SK-N-SH (cell line): ENCODE results near the gene TLN1.

Experiments
- CHD2 ChIP-seq: fragments of 150-350 bp; IDR thresholded peaks from 2 replicates; pipeline ENCODE4 v1.6.1; 2018; ENCODE audit warnings: low read length; ENCODE audit not compliant: partially characterized antibody
- FOXM1 ChIP-seq: IDR thresholded peaks from 2 replicates; pipeline ENCODE4 v1.4.0; 2012; ENCODE audit warnings: low read depth, mild to moderate bottlenecking
- MAX ChIP-seq: IDR thresholded peaks from 2 replicates; pipeline ENCODE4 v1.4.0; 2012; ENCODE audit warnings: low read depth
- PBX3 ChIP-seq: IDR thresholded peaks from 2 replicates; pipeline ENCODE4; 2012
- POLR2AphosphoS5 ChIP-seq: IDR thresholded peaks from 2 replicates; pipeline ENCODE4 v1.6.1; 2012; ENCODE audit warnings: low read depth, low read length

DNA sequence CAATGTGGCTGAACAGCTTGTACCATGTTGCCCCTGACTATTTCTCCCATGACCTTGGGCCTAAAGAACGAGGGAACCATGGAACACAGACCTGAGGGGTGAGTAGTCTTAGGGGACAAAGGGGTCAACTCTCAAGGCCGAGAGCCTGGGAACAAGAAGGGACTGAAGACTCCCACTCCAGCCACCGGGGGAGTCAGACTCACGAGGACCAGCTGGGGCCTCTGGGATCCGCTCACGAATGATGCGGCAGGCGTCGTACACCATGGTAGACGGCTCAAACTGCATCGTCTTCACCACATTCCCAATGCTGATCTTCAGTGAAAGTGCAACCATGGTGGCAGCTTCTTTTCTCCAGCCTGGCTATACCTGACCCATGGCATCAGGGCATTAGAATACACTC, 6.6 kb downstream of the TLN1 start:
- TF ChIP-seq FOXM1 = no peak
- no peak for TF ChIP-seq MAX
- TF ChIP-seq CHD2 = no peak
- no peak for TF ChIP-seq PBX3
- no peak for TF ChIP-seq POLR2AphosphoS5
